H1 (cell line): ENCODE measurements around the gene DNAJC9. TPM values are rescaled to one million over a fixed set of nuclear protein-coding genes. Genes with fewer than 3 reads are reported as not detected.

Source experiments
- CTCF ChIA-PET: fragments of 300-600 bp; sonication (Branson Sonifier 250); formaldehyde crosslinking; loops from one replicate; lab custom pipeline; 2021; ENCODE audit not compliant: partially characterized antibody; lab: Charles Lee
- POLR2A ChIA-PET: fragments of 300-600 bp; sonication (Branson Sonifier 250); formaldehyde crosslinking; loops from one replicate; lab custom pipeline; 2021; ENCODE audit warnings: inconsistent platforms; ENCODE audit not compliant: partially characterized antibody; lab: Charles Lee
- DNase-seq, 2 experiments: peaks; one replicate each; pipeline versions ENCODE4 v3.0.0 to v3.0.0-alpha.2; 2010 to 2022; ENCODE audit warnings: low spot score in 2 of 2, low read depth in 1 of 2, mixed read lengths in 1 of 2
- FAIRE-seq: peaks from 2 replicates; lab custom pipeline; 2011; peaks lifted over from hg19 to GRCh38; lab: Jason Lieb, UNC
- H2AFZ ChIP-seq: 2 replicates; pipeline ENCODE4 v1.8.1; 2012; ENCODE audit warnings: low read length, inconsistent platforms
- H2AK5ac ChIP-seq: 2 replicates; pipeline ENCODE4 v1.6.1; 2013; ENCODE audit warnings: low read depth, low read length
- H2BK120ac ChIP-seq: replicated peaks from 2 replicates; pipeline ENCODE3; 2013; ENCODE audit warnings: low read depth, low read length, inconsistent platforms
- H2BK12ac ChIP-seq: 2 replicates; pipeline ENCODE4 v1.6.1; 2013; ENCODE audit warnings: low read depth, low read length
- H2BK15ac ChIP-seq: 2 replicates; pipeline ENCODE4 v1.6.1; 2013; ENCODE audit warnings: low read length
- H2BK20ac ChIP-seq: 2 replicates; pipeline ENCODE4 v1.6.1; 2013; ENCODE audit warnings: low read length
- H2BK5ac ChIP-seq: 2 replicates; pipeline ENCODE4 v1.6.1; 2013; ENCODE audit warnings: low read depth, low read length
- H3K14ac ChIP-seq: 2 replicates; pipeline ENCODE4 v1.6.1; 2013; ENCODE audit warnings: inconsistent platforms; ENCODE audit not compliant: insufficient read length
- H3K18ac ChIP-seq: 2 replicates; pipeline ENCODE4 v1.6.1; 2013; ENCODE audit warnings: low read length; ENCODE audit errors: extremely low read depth
- H3K23ac ChIP-seq: 2 replicates; pipeline ENCODE4 v1.6.1; 2013; ENCODE audit warnings: inconsistent platforms; ENCODE audit not compliant: insufficient read length
- H3K23me2 ChIP-seq: 2 replicates; pipeline ENCODE4 v1.6.1; 2013; ENCODE audit warnings: low read depth, low read length
- H3K27ac ChIP-seq: 2 replicates; pipeline ENCODE4 v1.6.1; 2011; ENCODE audit warnings: low read depth, low read length, inconsistent platforms
- H3K27me3 ChIP-seq, 4 experiments: replicated peaks in 1 of 4; 1 replicate in 1 of 4; 2 replicates in 3 of 4; pipeline versions ENCODE4 v1.6.1 to v1.8.1; 2011 to 2013; ENCODE audit warnings: low read length in 3 of 4, mild to moderate bottlenecking in 3 of 4, inconsistent platforms in 2 of 4, mixed read lengths in 2 of 4, moderate library complexity in 1 of 4; ENCODE audit not compliant: control insufficient read depth in 3 of 4, insufficient read depth in 3 of 4; ENCODE audit errors: extremely low read depth in 1 of 4
- H3K36me3 ChIP-seq, 4 experiments: 2 replicates each; pipeline versions ENCODE4 v1.6.1 to v1.8.1; 2011 to 2013; ENCODE audit warnings: mild to moderate bottlenecking in 4 of 4, low read length in 3 of 4, moderate library complexity in 2 of 4, control low read depth in 1 of 4, inconsistent platforms in 1 of 4; ENCODE audit not compliant: insufficient read depth in 4 of 4, control insufficient read depth in 2 of 4
- H3K4ac ChIP-seq: replicated peaks from 2 replicates; pipeline ENCODE3; 2013; ENCODE audit warnings: low read length, low read depth, mixed read lengths, inconsistent platforms; ENCODE audit not compliant: insufficient read length
- H3K4me1 ChIP-seq, 4 experiments: replicated peaks in 1 of 4; 1 replicate in 1 of 4; 2 replicates in 3 of 4; pipeline versions ENCODE4 v1.6.1 to v1.8.1; 2011 to 2013; ENCODE audit warnings: low read length in 3 of 4, inconsistent platforms in 2 of 4, mixed read lengths in 1 of 4; ENCODE audit not compliant: insufficient read depth in 4 of 4, control insufficient read depth in 3 of 4
- H3K4me2 ChIP-seq, 2 experiments: 2 replicates each; pipeline versions ENCODE4 v1.6.1 to v1.8.1; 2011 to 2013; ENCODE audit warnings: low read depth in 2 of 2, low read length in 2 of 2, control low read depth in 1 of 2, inconsistent platforms in 1 of 2, mild to moderate bottlenecking in 1 of 2; ENCODE audit not compliant: insufficient read depth in 1 of 2
- H3K4me3 ChIP-seq, 4 experiments: fragments of 200-600, 300-600 bp in 1 of 4; sonication (generic), shearing (Covaris generic), sonication (Bioruptor Twin) in 1 of 4; 2 replicates each; pipeline versions ENCODE4 v1.5.1 to v1.8.1; 2011 to 2016; ENCODE audit warnings: low read length in 4 of 4, low read depth in 3 of 4, control low read depth in 2 of 4, inconsistent platforms in 2 of 4, mild to moderate bottlenecking in 2 of 4, mixed read lengths in 1 of 4, moderate library complexity in 1 of 4; ENCODE audit not compliant: insufficient read depth in 2 of 4; ENCODE audit errors: extremely low read depth in 1 of 4
- H3K56ac ChIP-seq: replicated peaks from 2 replicates; pipeline ENCODE3; 2013; ENCODE audit warnings: low read depth, mild to moderate bottlenecking, mixed read lengths, low read length, inconsistent platforms; ENCODE audit not compliant: insufficient read length
- H3K79me1 ChIP-seq: 2 replicates; pipeline ENCODE4 v1.6.1; 2013; ENCODE audit warnings: low read depth, low read length, control low read depth
- H3K79me2 ChIP-seq, 2 experiments: 2 replicates each; pipeline versions ENCODE4 v1.6.1 to v1.8.1; 2012 to 2013; ENCODE audit warnings: low read length in 2 of 2, mild to moderate bottlenecking in 2 of 2, inconsistent platforms in 1 of 2; ENCODE audit not compliant: insufficient read depth in 2 of 2, control insufficient read depth in 1 of 2
- H3K9ac ChIP-seq, 4 experiments: replicated peaks in 1 of 4; 1 replicate in 1 of 4; 2 replicates in 3 of 4; pipeline versions ENCODE4 v1.6.1 to v1.8.1; 2011 to 2013; ENCODE audit warnings: low read depth in 3 of 4, low read length in 3 of 4, control low read depth in 2 of 4, mild to moderate bottlenecking in 2 of 4, moderate library complexity in 2 of 4, inconsistent platforms in 1 of 4; ENCODE audit errors: extremely low read depth in 1 of 4
- H3K9me3 ChIP-seq, 2 experiments: 2 replicates each; pipeline versions ENCODE4 v1.6.1 to v1.8.1; 2012 to 2013; ENCODE audit warnings: mild to moderate bottlenecking in 2 of 2, moderate library complexity in 2 of 2, control low read depth in 1 of 2, inconsistent platforms in 1 of 2, low read depth in 1 of 2, low read length in 1 of 2, mixed read lengths in 1 of 2; ENCODE audit not compliant: insufficient read depth in 2 of 2
- H4K20me1 ChIP-seq, 2 experiments: replicated peaks in 1 of 2; 2 replicates each; pipeline versions ENCODE3 to v1.8.1; 2011 to 2013; ENCODE audit warnings: inconsistent platforms in 2 of 2, low read length in 2 of 2, mild to moderate bottlenecking in 1 of 2; ENCODE audit not compliant: insufficient read depth in 2 of 2, control insufficient read depth in 1 of 2
- H4K5ac ChIP-seq: 2 replicates; pipeline ENCODE4 v1.6.1; 2013; ENCODE audit warnings: low read length, low read depth, mixed read lengths, inconsistent platforms; ENCODE audit not compliant: insufficient read length
- H4K8ac ChIP-seq: 2 replicates; pipeline ENCODE4 v1.8.0; 2013; ENCODE audit warnings: mild to moderate bottlenecking, moderate library complexity, low read length, inconsistent platforms; ENCODE audit not compliant: insufficient read depth; ENCODE audit errors: extremely low read depth
- H4K91ac ChIP-seq: replicated peaks from 2 replicates; pipeline ENCODE3; 2013; ENCODE audit warnings: low read length, mixed read lengths, inconsistent platforms; ENCODE audit not compliant: insufficient read length
- CHD1 ChIP-seq: IDR thresholded peaks from 2 replicates; pipeline ENCODE4 v1.6.1; 2012; ENCODE audit warnings: low read depth, low read length, improper control_type of control experiment
- POLR2AphosphoS5 ChIP-seq: IDR thresholded peaks from 2 replicates; pipeline ENCODE4 v1.6.1; 2011; ENCODE audit warnings: low read depth, low read length
- TAF1 ChIP-seq: IDR thresholded peaks from 2 replicates; pipeline ENCODE4 v1.6.1; 2011; ENCODE audit warnings: mild to moderate bottlenecking, low read depth, low read length
- WGBS, 2 experiments: shearing (Covaris generic) in 1 of 2; methylation state at CpG; one replicate each; pipeline versions ENCODE4 v1.1.6 to v1.1.7; 2013 to 2015; ENCODE audit warnings: low lambda C conversion rate in 2 of 2, mixed read lengths in 2 of 2, inconsistent platforms in 1 of 2, low coverage in 1 of 2, missing lambda C conversion rate in 1 of 2; ENCODE audit not compliant: insufficient replicate concordance in 2 of 2, insufficient coverage in 1 of 2, insufficient read length in 1 of 2; ENCODE audit errors: extremely low coverage in 1 of 2, missing lambda C conversion rate in 1 of 2; 5-methylcytosine and 5-hydroxymethylcytosine counted together
- polyA plus RNA-seq, 7 experiments: library from polyadenylated mRNA; depleted of rRNA in 3 of 7; stranded (reverse) in 5 of 7; unstranded in 2 of 7; fragments of >200 nt in 5 of 7; fragments of 200-250 nt in 2 of 7; gene quantifications; 1 replicate in 5 of 7; 2 replicates in 1 of 7; 4 replicates in 1 of 7; pipeline versions ENCODE4 v1.2.1 to v1.2.3, GENCODE V29; 2011 to 2013; ENCODE audit warnings: missing spikeins in 2 of 7, mixed read lengths in 2 of 7
- total RNA-seq: library from RNA; stranded (reverse); fragmentation: NEBNext Ultra II Directional; extraction: Animal tissue kit (Norgen Biotek cat#: 25700); gene quantifications from 2 replicates; pipeline ENCODE4 v1.2.1, GENCODE V29; 2021

DNAJC9 gene
- total and polyA plus RNA-seq, 2 of the 8 experiments (the other 6 are each of a cell fraction or from before 2014, with no cell fraction given), result 26.0 to 32.2 TPM

DNA sequence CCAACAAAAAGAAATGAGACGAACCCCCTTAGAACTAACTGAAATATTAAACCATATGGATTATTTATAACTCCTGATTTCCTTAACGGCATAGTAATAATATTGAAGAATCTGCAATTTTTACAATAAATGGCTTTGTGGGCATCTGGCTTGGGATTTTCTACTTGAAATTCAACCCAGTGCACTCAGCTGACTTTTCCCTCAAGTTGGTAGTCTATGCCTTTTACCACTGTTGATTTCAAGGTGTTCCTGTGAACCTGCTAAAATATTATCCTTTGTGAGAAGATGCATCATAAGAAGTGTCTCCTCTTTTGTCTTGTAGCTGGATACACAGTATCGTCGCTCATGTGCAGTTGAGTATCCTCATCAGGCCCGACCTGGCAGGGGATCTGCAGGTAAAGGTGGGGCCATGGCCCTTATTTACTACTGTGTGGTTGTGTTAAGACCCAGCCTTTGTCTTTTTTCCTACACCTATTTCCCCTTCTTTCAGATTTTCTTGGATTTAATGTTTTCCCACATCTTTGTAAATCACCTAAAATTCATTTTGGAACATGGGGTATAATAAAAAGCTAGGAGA, 8.0 kb downstream of the DNAJC9 start:
- H3K36me3 ChIP-seq, result peaks cover 15 to 79% (median 44%) of the 10 kb centered on the region in 4 experiments
- H3K18ac ChIP-seq, result no peak overlapping the region
- peaks cover under 1 to 4% of the 10 kb centered on the region in 2 experiments; a peak in 1 of 4 replicates for H3K79me2 ChIP-seq
- no peak overlapping the region for H3K4me2 ChIP-seq
- TF ChIP-seq CHD1 (no peak), POLR2AphosphoS5 (peak; percentile 54; the same call in 1 of the 2 replicates), TAF1 (no peak)
- no peak overlapping the region for H4K5ac ChIP-seq
- FAIRE-seq (no peak), DNase-seq (no peak)
- H3K23ac ChIP-seq, result no peak overlapping the region
- no peak overlapping the region for H2BK5ac ChIP-seq
- H3K27ac ChIP-seq, result no peak overlapping the region
- H3K9ac ChIP-seq, result no peak overlapping the region
- no peaks in the 10 kb centered on the region for H3K79me1 ChIP-seq
- ChIA-PET CTCF (no interaction called here), POLR2A (interaction anchor here (1.0 to 5.8 kb wide), 6 partner anchors 8 to 104 kb away, joined by 3 to 45 read pairs (median 6); partner anchors contain the start of genes DNAJC9 and MRPS16)
- no peak overlapping the region for H2BK20ac ChIP-seq
- no peak overlapping the region for H4K91ac ChIP-seq
- no peaks in the 10 kb centered on the region for H3K9me3 ChIP-seq
- no peak overlapping the region for H2AFZ ChIP-seq
- H3K14ac ChIP-seq, result no peak overlapping the region
- H4K20me1 ChIP-seq, result peaks cover 2 to 4% of the 10 kb centered on the region in 2 experiments
- no peak overlapping the region for H3K56ac ChIP-seq
- H2BK120ac ChIP-seq, result no peak overlapping the region
- H2AK5ac ChIP-seq, result no peak overlapping the region
- no peaks in the 10 kb centered on the region for H3K23me2 ChIP-seq
- H4K8ac ChIP-seq, result no peak overlapping the region
- H3K4ac ChIP-seq, result no peak overlapping the region
- H2BK12ac ChIP-seq, result no peak overlapping the region
- H2BK15ac ChIP-seq, result no peak overlapping the region
- H3K4me1 ChIP-seq, result no peaks in the 10 kb centered on the region
- 88% methylated on average over 5 of the region's 5 CpGs; no CpG with 5 or more reads in 1 of the 2 experiments for WGBS, 2 experiments
- H3K4me3 ChIP-seq, result no peak overlapping the region
- H3K27me3 ChIP-seq, result no peaks in the 10 kb centered on the region
